ENCODE measurements around the gene STAB2.
"Not testable (repeated sequence)": the region's sequence is repeated elsewhere in the genome, so short reads cannot be mapped to it uniquely, and the experiment has no call there.

Gene STAB2

GRCh38 chr12:103653568-103654173 lies 66.6 kb downstream of the STAB2 start:
- FAIRE-seq: not testable (repeated sequence)

- no peak for FAIRE-seq
These were observed 67.7 kb downstream of the STAB2 start for GRCh38 chr12:103654816-103655215.

- FAIRE-seq: no peak
These were observed 69.2 kb downstream of the STAB2 start for GRCh38 chr12:103656291-103656690.

GRCh38 chr12:103657331-103657730 lies 70.3 kb downstream of the STAB2 start:
- FAIRE-seq: no peak

- no peak for FAIRE-seq
These were observed 77.6 kb downstream of the STAB2 start for GRCh38 chr12:103664626-103665025.

GRCh38 chr12:103665971-103666370 lies 78.9 kb downstream of the STAB2 start:
- no peak for FAIRE-seq

- FAIRE-seq: no peak
These were observed 80.1 kb downstream of the STAB2 start for GRCh38 chr12:103667125-103667524.

GRCh38 chr12:103668520-103668919 lies 81.4 kb downstream of the STAB2 start:
- no peak for FAIRE-seq

- FAIRE-seq: no peak
These were observed 84.3 kb downstream of the STAB2 start for GRCh38 chr12:103671367-103671766.

- FAIRE-seq: no peak
These were observed 85.5 kb downstream of the STAB2 start for GRCh38 chr12:103672401-103673119.

GRCh38 chr12:103673487-103673886 lies 86.4 kb downstream of the STAB2 start:
- no peak for FAIRE-seq

- FAIRE-seq: no peak
These were observed 86.9 kb downstream of the STAB2 start for GRCh38 chr12:103673891-103674375.

GRCh38 chr12:103676893-103677292 lies 89.8 kb downstream of the STAB2 start:
- no peak for FAIRE-seq

- FAIRE-seq: no peak
These were observed 90.3 kb downstream of the STAB2 start for GRCh38 chr12:103677341-103677740.

- FAIRE-seq: no peak
These were observed 90.8 kb downstream of the STAB2 start for GRCh38 chr12:103677905-103678304.

GRCh38 chr12:103679421-103680170 lies 92.5 kb downstream of the STAB2 start:
- no peak for FAIRE-seq

- FAIRE-seq: no peak
These were observed 93.6 kb downstream of the STAB2 start for GRCh38 chr12:103680591-103681141.

GRCh38 chr12:103686026-103686425 lies 99.0 kb downstream of the STAB2 start:
- FAIRE-seq: no peak

- FAIRE-seq: no peak
These were observed 100.2 kb downstream of the STAB2 start for GRCh38 chr12:103687253-103687652.

GRCh38 chr12:103688376-103689063 lies 101.4 kb downstream of the STAB2 start:
- FAIRE-seq: no peak

- no peak for FAIRE-seq
These were observed 103.4 kb downstream of the STAB2 start for GRCh38 chr12:103690426-103690825.

GRCh38 chr12:103691063-103691462 lies 104.0 kb downstream of the STAB2 start:
- FAIRE-seq: no peak

GRCh38 chr12:103696101-103696500 lies 109.0 kb downstream of the STAB2 start:
- no peak for FAIRE-seq

Measured in G401.6 (cell line).